ENCODE data around the gene GLB1L. TPM values are rescaled to one million over a fixed set of nuclear protein-coding genes. Genes with fewer than 3 reads are reported as not detected.

Gene GLB1L
- total RNA-seq, 6 donors from 2014 or later, result 4.1 to 19.5 (median 11.9) TPM

GRCh38 chr2:219199470-219200211, 45.6 kb downstream of the GLB1L start:
- no peak for DNase-seq
- WGBS, 2 donors, result 85 to 91% methylated on average over 12 of the region's 12 CpGs
- Histone ChIP-seq H3K4me1 (no peaks in the 10 kb centered on the region), H3K9me3 (no peaks in the 10 kb centered on the region), H3K27ac (no peak overlapping the region), H3K4me3 (no peak overlapping the region), H3K36me3 (no peaks in the 10 kb centered on the region), H3K27me3 (no peaks in the 10 kb centered on the region)
- no peak for ATAC-seq (ENCODE audit: low FRiP score in 2 of 2)
- TF ChIP-seq, protein P1, sequence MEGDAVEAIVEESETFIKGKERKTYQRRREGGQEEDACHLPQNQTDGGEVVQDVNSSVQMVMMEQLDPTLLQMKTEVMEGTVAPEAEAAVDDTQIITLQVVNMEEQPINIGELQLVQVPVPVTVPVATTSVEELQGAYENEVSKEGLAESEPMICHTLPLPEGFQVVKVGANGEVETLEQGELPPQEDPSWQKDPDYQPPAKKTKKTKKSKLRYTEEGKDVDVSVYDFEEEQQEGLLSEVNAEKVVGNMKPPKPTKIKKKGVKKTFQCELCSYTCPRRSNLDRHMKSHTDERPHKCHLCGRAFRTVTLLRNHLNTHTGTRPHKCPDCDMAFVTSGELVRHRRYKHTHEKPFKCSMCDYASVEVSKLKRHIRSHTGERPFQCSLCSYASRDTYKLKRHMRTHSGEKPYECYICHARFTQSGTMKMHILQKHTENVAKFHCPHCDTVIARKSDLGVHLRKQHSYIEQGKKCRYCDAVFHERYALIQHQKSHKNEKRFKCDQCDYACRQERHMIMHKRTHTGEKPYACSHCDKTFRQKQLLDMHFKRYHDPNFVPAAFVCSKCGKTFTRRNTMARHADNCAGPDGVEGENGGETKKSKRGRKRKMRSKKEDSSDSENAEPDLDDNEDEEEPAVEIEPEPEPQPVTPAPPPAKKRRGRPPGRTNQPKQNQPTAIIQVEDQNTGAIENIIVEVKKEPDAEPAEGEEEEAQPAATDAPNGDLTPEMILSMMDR (IDR thresholded peaks at IDR 0.05), result no peak
- TF ChIP-seq EP300 (IDR thresholded peaks at IDR 0.05) (no peak), POLR2A (IDR thresholded peaks at IDR 0.05) (no peak), POLR2AphosphoS5 (IDR thresholded peaks at IDR 0.05) (no peak)

GRCh38 chr2:219198974-219199373, 46.3 kb downstream of the GLB1L start:
- ATAC-seq (ENCODE audit: low FRiP score in 2 of 2), result no peak
- Histone ChIP-seq H3K27me3 (no peaks in the 10 kb centered on the region), H3K36me3 (no peaks in the 10 kb centered on the region), H3K9me3 (no peaks in the 10 kb centered on the region), H3K27ac (no peak overlapping the region), H3K4me3 (no peak overlapping the region), H3K4me1 (no peaks in the 10 kb centered on the region)
- 78 to 80% methylated on average over 5 of the region's 5 CpGs for WGBS, 2 donors
- TF ChIP-seq POLR2AphosphoS5 (IDR thresholded peaks at IDR 0.05) (no peak), POLR2A (IDR thresholded peaks at IDR 0.05) (no peak), EP300 (IDR thresholded peaks at IDR 0.05) (no peak)
- TF ChIP-seq, protein P1 (IDR thresholded peaks at IDR 0.05), result no peak
- DNase-seq, result no peak

DNA sequence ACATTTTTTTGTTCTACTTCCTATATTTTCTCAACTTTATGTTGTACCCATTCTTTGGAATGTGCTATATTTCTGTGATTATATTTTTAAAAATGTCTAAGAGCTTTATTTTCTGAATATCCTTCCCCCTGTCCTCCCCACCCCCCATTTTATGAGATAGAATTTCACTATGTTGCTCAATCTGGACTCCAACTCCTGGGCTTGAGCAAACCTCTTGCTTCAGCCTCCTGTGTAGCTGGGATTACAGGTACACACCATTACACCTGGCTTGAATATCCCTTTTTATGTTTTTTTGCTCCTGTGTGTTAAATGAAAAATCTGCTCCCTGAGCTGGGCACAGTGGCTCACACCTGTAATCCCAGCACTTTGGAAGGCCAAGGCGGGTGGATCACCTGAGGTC, 47.9 kb downstream of the GLB1L start:
- Histone ChIP-seq H3K27ac (no peak overlapping the region), H3K4me1 (no peaks in the 10 kb centered on the region), H3K36me3 (no peaks in the 10 kb centered on the region), H3K9me3 (no peaks in the 10 kb centered on the region), H3K27me3 (no peaks in the 10 kb centered on the region), H3K4me3 (no peak overlapping the region)
- DNase-seq (no peak), ATAC-seq (ENCODE audit: low FRiP score in 2 of 2) (no peak)
- 90 to 100% methylated on average over 1 of the region's 1 CpG for WGBS, 2 donors
- TF ChIP-seq, protein P1 (IDR thresholded peaks at IDR 0.05), result no peak
- no peak for TF ChIP-seq EP300 (IDR thresholded peaks at IDR 0.05)
- TF ChIP-seq POLR2AphosphoS5 (IDR thresholded peaks at IDR 0.05), result no peak
- TF ChIP-seq POLR2A (IDR thresholded peaks at IDR 0.05), result no peak

DNA sequence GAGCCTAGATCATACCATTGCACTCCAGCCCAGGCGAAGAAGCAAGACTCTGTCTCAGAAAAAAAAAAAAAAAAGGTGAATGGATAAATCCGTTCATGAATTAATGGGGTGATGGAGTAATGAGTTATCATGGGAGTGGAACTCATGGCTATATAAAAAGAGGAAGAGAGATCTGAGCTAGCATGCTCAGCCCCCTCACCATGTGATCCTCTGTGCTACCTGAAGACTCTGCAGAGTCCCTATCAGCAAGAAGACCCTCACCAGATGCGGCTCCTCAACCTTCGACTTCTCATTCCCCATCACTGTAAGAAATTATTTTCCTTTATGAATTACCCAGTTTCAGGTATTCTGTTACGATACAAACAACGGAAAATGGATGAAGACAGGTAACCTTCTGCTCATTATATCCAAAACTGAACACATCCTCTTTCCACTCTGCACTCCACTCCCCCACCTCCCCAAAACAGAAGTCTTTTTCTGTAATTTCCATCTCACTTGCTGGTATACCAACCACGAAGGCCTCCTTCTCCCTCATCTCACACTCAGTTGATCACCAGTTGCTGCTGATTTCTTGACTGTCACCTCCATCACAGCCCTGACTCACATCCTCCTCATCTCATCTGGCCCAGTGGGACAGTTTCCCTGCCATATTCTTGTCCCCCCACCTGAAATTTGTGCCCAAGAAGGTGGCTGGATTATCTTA, 58.3 kb downstream of the GLB1L start:
- Histone ChIP-seq H3K36me3 (peaks cover 12 to 31% (median 22%) of the 10 kb centered on the region in 4 donors), H3K27ac (no peak overlapping the region), H3K4me3 (no peak overlapping the region), H3K9me3 (no peaks in the 10 kb centered on the region), H3K27me3 (no peaks in the 10 kb centered on the region), H3K4me1 (no peaks in the 10 kb centered on the region)
- ATAC-seq (ENCODE audit: low FRiP score in 2 of 2) (no peak), DNase-seq (no peak)
- WGBS, 2 donors, result 84 to 90% methylated on average over 7 of the region's 7 CpGs
- no peak for TF ChIP-seq POLR2AphosphoS5 (IDR thresholded peaks at IDR 0.05)
- TF ChIP-seq EP300 (IDR thresholded peaks at IDR 0.05), result no peak
- TF ChIP-seq, protein P1 (IDR thresholded peaks at IDR 0.05), result no peak
- no peak for TF ChIP-seq POLR2A (IDR thresholded peaks at IDR 0.05)

Small RNA genes lying within 50 kb of the gene (small RNA-seq; reads per million reads assigned to genes)
- gene MIR153-1, result 0 to 0.12 (median 0.03) reads per million in 4 donors

Other genes with a start within 250 kb of the GLB1L start
- 10 to 100 TPM in 3 of 6 donors, 1 to 10 TPM in 2, under 1 TPM in 1; 0.26 to 18.7 (median 10.7) TPM for gene CFAP65, start 203.9 kb downstream of the GLB1L start, total RNA-seq
- gene IHH, start 184.5 kb downstream of the GLB1L start, total RNA-seq, result 1 to 10 TPM in 3 of 6 donors, under 1 TPM in 1, not detected in 2; 0.80 to 4.4 (median 1.5) TPM
- 10 to 100 TPM in 5 of 6 donors, 1 to 10 TPM in 1; 7.9 to 26.2 (median 14.3) TPM for gene NHEJ1, start 84.6 kb downstream of the GLB1L start, total RNA-seq
- gene SLC23A3, start 75.4 kb downstream of the GLB1L start, total RNA-seq, result 1 to 10 TPM in 4 of 6 donors, under 1 TPM in 2; 0.33 to 6.3 (median 2.6) TPM
- gene CNPPD1, start 68.5 kb downstream of the GLB1L start, total RNA-seq, result 10 to 100 TPM; 42.7 to 86.8 (median 49.4) TPM
- 100 to 1,000 TPM in 1 of 6 donors, 10 to 100 TPM in 5; 46.1 to 100 (median 60.5) TPM for gene RETREG2, start 67.2 kb downstream of the GLB1L start, total RNA-seq
- gene ZFAND2B, start 38.7 kb downstream of the GLB1L start, total RNA-seq, result 10 to 100 TPM; 38.7 to 59.7 (median 43.3) TPM
- 10 to 100 TPM; 11.0 to 35.6 (median 21.9) TPM for gene ABCB6, start 26.5 kb downstream of the GLB1L start, total RNA-seq
- gene ATG9A, start 15.8 kb downstream of the GLB1L start, total RNA-seq, result 10 to 100 TPM; 40.9 to 57.7 (median 49.8) TPM
- gene ANKZF1, start 15.6 kb downstream of the GLB1L start, total RNA-seq, result 100 to 1,000 TPM in 2 of 6 donors, 10 to 100 TPM in 4; 26.0 to 339 (median 67.2) TPM
- gene STK16, start within 50 bp of the GLB1L start, total RNA-seq, result 10 to 100 TPM; 12.6 to 28.3 (median 15.7) TPM
- 1 to 10 TPM in 5 of 6 donors, under 1 TPM in 1; 0.26 to 8.9 (median 3.1) TPM for gene TUBA4B, start 7.8 kb upstream of the GLB1L start, total RNA-seq
- 10 to 100 TPM; 17.8 to 52.1 (median 40.3) TPM for gene TUBA4A, start 8.5 kb upstream of the GLB1L start, total RNA-seq
- 10 to 100 TPM; 58.6 to 86.1 (median 75.5) TPM for gene DNAJB2, start 33.9 kb upstream of the GLB1L start, total RNA-seq
- 1 to 10 TPM in 2 of 6 donors, under 1 TPM in 2, not detected in 2; 0.20 to 4.4 (median 0.68) TPM for gene PTPRN, start 64.0 kb upstream of the GLB1L start, total RNA-seq
- gene RESP18, start 87.3 kb upstream of the GLB1L start, total RNA-seq, result not detected
- 100 to 1,000 TPM in 1 of 6 donors, 10 to 100 TPM in 5; 31.9 to 141 (median 75.1) TPM for gene DNPEP, start 142.5 kb upstream of the GLB1L start, total RNA-seq
- gene DES, start 172.9 kb upstream of the GLB1L start, total RNA-seq, result 100 to 1,000 TPM in 2 of 6 donors, 10 to 100 TPM in 4; 39.7 to 299 (median 70.8) TPM
- 1 to 10 TPM; 2.3 to 8.9 (median 4.9) TPM for gene SPEG, start 189.4 kb upstream of the GLB1L start, total RNA-seq